Measurements from ENCODE around the gene AZU1. TPM values are rescaled to one million over a fixed set of nuclear protein-coding genes. Genes with fewer than 3 reads are reported as not detected.
A peak's percentile ranks its signal among the peaks of the same experiment; 100 is the strongest.

Gene AZU1
- total RNA-seq, 2 donors from 2014 or later = 2.5 to 3.7 TPM

DNA sequence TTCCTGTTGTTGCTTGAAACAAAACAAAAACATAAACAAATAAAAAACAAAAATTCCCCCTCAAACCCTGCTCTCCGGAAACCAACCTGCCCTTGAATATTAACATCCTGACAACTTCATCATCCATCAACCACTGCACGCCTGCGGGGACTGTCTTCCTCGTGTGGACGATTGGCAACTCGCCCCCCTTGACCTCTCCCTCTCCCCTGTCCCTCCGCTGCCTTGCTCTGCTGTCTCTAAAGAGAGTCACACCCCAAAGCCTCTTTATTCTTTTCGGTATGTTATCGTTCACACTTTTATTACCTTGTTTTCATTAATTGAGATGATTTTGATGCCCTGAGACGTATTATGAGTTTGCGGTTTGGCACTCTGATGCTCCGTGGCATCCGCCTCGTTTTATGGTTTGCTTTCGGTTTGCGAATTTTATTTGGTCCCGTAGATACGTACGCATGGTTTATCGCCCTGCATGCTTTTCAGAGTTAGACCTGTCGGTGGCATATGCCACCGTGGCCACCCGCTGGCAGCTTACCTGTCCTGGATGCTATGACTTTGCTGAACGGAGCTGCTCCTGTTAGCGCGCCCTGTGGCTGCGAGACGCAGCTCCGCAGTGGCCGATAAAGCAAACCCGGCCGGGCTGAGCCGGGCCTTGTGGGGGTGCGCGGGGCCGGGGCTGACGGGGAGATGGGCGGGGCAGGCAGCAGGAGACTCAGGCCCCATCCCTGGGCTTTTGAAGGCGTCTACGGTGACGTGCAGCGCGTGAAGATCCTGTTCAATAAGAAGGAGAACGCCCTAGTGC, 19.8 kb upstream of the AZU1 start:
- TF ChIP-seq, protein P1, sequence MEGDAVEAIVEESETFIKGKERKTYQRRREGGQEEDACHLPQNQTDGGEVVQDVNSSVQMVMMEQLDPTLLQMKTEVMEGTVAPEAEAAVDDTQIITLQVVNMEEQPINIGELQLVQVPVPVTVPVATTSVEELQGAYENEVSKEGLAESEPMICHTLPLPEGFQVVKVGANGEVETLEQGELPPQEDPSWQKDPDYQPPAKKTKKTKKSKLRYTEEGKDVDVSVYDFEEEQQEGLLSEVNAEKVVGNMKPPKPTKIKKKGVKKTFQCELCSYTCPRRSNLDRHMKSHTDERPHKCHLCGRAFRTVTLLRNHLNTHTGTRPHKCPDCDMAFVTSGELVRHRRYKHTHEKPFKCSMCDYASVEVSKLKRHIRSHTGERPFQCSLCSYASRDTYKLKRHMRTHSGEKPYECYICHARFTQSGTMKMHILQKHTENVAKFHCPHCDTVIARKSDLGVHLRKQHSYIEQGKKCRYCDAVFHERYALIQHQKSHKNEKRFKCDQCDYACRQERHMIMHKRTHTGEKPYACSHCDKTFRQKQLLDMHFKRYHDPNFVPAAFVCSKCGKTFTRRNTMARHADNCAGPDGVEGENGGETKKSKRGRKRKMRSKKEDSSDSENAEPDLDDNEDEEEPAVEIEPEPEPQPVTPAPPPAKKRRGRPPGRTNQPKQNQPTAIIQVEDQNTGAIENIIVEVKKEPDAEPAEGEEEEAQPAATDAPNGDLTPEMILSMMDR (conservative IDR thresholded peaks at IDR 0.05) = no peak
- Mint-ChIP-seq H3K4me1 (no peaks in the 10 kb centered on the region), H3K27me3 (ENCODE audit: insufficient read depth) (no peaks in the 10 kb centered on the region), H3K9me3 (no peaks in the 10 kb centered on the region), H3K4me3 (no peak overlapping the region), H3K36me3 (ENCODE audit: low read depth) (peaks cover 66% of the 10 kb centered on the region), H3K27ac (peak overlapping the region; percentile 88)
- no peak overlapping the region for H3K4me3 ChIP-seq (ENCODE audit: low read length)
- H3K27ac ChIP-seq (ENCODE audit: low read depth, low read length) = no peak overlapping the region
- 97% methylated on average over 30 to 44 of the region's 44 CpGs for WGBS, 2 experiments (ENCODE audit: insufficient coverage in 1 of 2, insufficient read length in 1 of 2)
- H3K36me3 ChIP-seq (ENCODE audit: control insufficient read depth, insufficient read depth, low read length) = peaks cover 88% of the 10 kb centered on the region
- H3K4me1 ChIP-seq (ENCODE audit: control insufficient read depth, insufficient read depth, low read length) = peaks cover under 1% of the 10 kb centered on the region
- H3K9me3 ChIP-seq (ENCODE audit: control insufficient read depth, low read length) = no peaks in the 10 kb centered on the region
- H3K9ac ChIP-seq (ENCODE audit: extremely low read depth, low read length, poor library complexity, severe bottlenecking) = no peak overlapping the region
- H3K27me3 ChIP-seq (ENCODE audit: control insufficient read depth, insufficient read depth, low read length, poor library complexity, severe bottlenecking) = no peaks in the 10 kb centered on the region
- DNase-seq = peak; percentile 54

DNA sequence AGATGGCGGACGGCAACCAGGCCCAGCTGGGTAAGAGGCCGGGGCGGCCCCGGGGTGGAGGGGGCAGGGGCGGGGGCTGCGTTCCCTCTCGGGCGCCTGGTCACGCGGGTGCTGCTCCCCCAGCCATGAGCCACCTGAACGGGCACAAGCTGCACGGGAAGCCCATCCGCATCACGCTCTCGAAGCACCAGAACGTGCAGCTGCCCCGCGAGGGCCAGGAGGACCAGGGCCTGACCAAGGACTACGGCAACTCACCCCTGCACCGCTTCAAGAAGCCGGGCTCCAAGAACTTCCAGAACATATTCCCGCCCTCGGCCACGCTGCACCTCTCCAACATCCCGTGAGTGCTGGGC, 19.2 kb upstream of the AZU1 start:
- Histone ChIP-seq H3K9me3 (ENCODE audit: control insufficient read depth, low read length) (no peaks in the 10 kb centered on the region), H3K9ac (ENCODE audit: extremely low read depth, low read length, poor library complexity, severe bottlenecking) (no peak overlapping the region), H3K4me3 (ENCODE audit: low read length) (no peak overlapping the region), H3K4me1 (ENCODE audit: control insufficient read depth, insufficient read depth, low read length) (no peaks in the 10 kb centered on the region), H3K36me3 (ENCODE audit: control insufficient read depth, insufficient read depth, low read length) (peaks cover 83% of the 10 kb centered on the region), H3K27ac (ENCODE audit: low read depth, low read length) (no peak overlapping the region), H3K27me3 (ENCODE audit: control insufficient read depth, insufficient read depth, low read length, poor library complexity, severe bottlenecking) (no peaks in the 10 kb centered on the region)
- Mint-ChIP-seq H3K27me3 (ENCODE audit: insufficient read depth) (no peaks in the 10 kb centered on the region), H3K27ac (no peak overlapping the region), H3K4me3 (no peak overlapping the region), H3K9me3 (no peaks in the 10 kb centered on the region), H3K36me3 (ENCODE audit: low read depth) (peaks cover 64% of the 10 kb centered on the region), H3K4me1 (no peaks in the 10 kb centered on the region)
- WGBS, 2 experiments (ENCODE audit: insufficient coverage in 1 of 2, insufficient read length in 1 of 2) = 94 to 97% methylated on average over 19 to 26 of the region's 26 CpGs
- TF ChIP-seq, protein P1 (conservative IDR thresholded peaks at IDR 0.05) = no peak
- peak; percentile 49 for DNase-seq

DNA sequence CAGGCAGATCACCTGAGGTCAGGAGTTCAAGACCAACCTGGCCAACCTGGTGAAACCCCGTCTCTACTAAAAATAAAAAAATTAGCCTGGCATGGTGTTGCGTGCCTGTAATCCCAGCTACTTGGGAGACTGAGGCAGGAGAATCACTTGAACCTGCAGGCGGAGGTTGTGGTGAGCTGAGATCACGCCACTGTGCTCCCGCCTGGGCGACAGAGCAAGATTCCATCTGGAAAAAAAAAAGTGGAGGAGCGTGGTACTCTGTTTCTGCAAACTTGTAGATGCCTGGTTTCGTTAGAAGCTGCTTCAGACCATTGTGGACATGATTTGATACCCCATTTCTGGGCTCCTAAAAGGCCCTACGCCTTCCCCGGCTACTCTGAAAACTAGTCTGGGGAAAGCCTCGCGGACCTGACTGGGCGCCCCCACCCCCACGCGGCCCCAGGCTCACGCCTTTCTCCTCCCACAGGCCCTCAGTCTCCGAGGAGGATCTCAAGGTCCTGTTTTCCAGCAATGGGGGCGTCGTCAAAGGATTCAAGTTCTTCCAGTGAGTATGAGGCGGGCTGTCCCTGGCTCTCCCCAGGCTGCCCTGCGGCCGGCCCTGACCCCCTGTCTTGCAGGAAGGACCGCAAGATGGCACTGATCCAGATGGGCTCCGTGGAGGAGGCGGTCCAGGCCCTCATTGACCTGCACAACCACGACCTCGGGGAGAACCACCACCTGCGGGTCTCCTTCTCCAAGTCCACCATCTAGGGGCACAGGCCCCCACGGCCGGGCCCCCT, 17.4 kb upstream of the AZU1 start:
- Mint-ChIP-seq H3K9me3 (no peaks in the 10 kb centered on the region), H3K27ac (peak overlapping the region; percentile 30), H3K36me3 (ENCODE audit: low read depth) (peaks cover 59% of the 10 kb centered on the region), H3K4me1 (no peaks in the 10 kb centered on the region), H3K27me3 (ENCODE audit: insufficient read depth) (no peaks in the 10 kb centered on the region), H3K4me3 (no peak overlapping the region)
- H3K9ac ChIP-seq (ENCODE audit: extremely low read depth, low read length, poor library complexity, severe bottlenecking) = no peak overlapping the region
- peak; percentile 66 for DNase-seq
- peak overlapping the region; percentile 53 for H3K27ac ChIP-seq (ENCODE audit: low read depth, low read length)
- TF ChIP-seq, protein P1 (conservative IDR thresholded peaks at IDR 0.05) = no peak
- WGBS, 2 experiments (ENCODE audit: insufficient coverage in 1 of 2, insufficient read length in 1 of 2) = 95% methylated on average over 29 to 30 of the region's 30 CpGs
- H3K27me3 ChIP-seq (ENCODE audit: control insufficient read depth, insufficient read depth, low read length, poor library complexity, severe bottlenecking) = no peaks in the 10 kb centered on the region
- no peak overlapping the region for H3K4me3 ChIP-seq (ENCODE audit: low read length)
- H3K4me1 ChIP-seq (ENCODE audit: control insufficient read depth, insufficient read depth, low read length) = no peaks in the 10 kb centered on the region
- H3K36me3 ChIP-seq (ENCODE audit: control insufficient read depth, insufficient read depth, low read length) = peaks cover 64% of the 10 kb centered on the region
- H3K9me3 ChIP-seq (ENCODE audit: control insufficient read depth, low read length) = no peaks in the 10 kb centered on the region

Data from endodermal cell (in vitro differentiated cells).